Measurements from ENCODE around the gene SDCBP2. TPM values are rescaled to one million over a fixed set of nuclear protein-coding genes. Genes with fewer than 3 reads are reported as not detected.

The SDCBP2 gene
- polyA plus RNA-seq, 1 of the 3 experiments (the other 2 are of a cell fraction): 3.0 TPM

- Histone ChIP-seq H3K4me3 (ENCODE audit: low read depth in 2 of 2, low read length in 1 of 2) (no peak overlapping the region), H3K9me3 (no peaks in the 10 kb centered on the region), H3K4me1 (ENCODE audit: control insufficient read depth in 1 of 2, insufficient read depth in 2 of 2, low read depth in 1 of 2, low read length in 1 of 2) (no peaks in the 10 kb centered on the region), H3K27ac (ENCODE audit: low read depth in 2 of 2, low read length in 1 of 2) (no peak overlapping the region), H3K9me2 (no peaks in the 10 kb centered on the region), H3K36me3 (replicated peaks in 1 of 2; ENCODE audit: control insufficient read depth in 1 of 2, insufficient read depth in 2 of 2, low read length in 1 of 2) (peaks cover 0 to 7% of the 10 kb centered on the region in 2 experiments), H3K27me3 (ENCODE audit: insufficient read depth) (no peaks in the 10 kb centered on the region), H3K4me2 (no peak overlapping the region), H3K9ac (no peak overlapping the region), H4K20me1 (ENCODE audit: insufficient read depth) (no peaks in the 10 kb centered on the region), H3F3A (replicated peaks; ENCODE audit: insufficient read depth) (no peaks in the 10 kb centered on the region), H2AFZ (ENCODE audit: low read depth) (no peak overlapping the region), H3K79me2 (ENCODE audit: insufficient read depth) (no peaks in the 10 kb centered on the region)
- ChIA-PET CTCF (interaction anchor here (2.8 kb wide), 1 partner anchor 130 kb away, joined by 10 read pairs; no protein-coding TSS in a partner anchor), POLR2A (no interaction called here)
- WGBS (ENCODE audit: low lambda C conversion rate): 91% methylated on average over 10 of the region's 10 CpGs
- TF ChIP-seq MXI1 (IDR thresholded peaks at IDR 0.05; ENCODE audit: low read depth, low read length) (no peak), PBX3 (IDR thresholded peaks at IDR 0.05) (no peak), EP300 (IDR thresholded peaks at IDR 0.05; ENCODE audit: borderline replicate concordance in 1 of 2, low read depth in 1 of 2, low read length in 1 of 2) (no peak), IRF3 (IDR thresholded peaks at IDR 0.05; ENCODE audit: low read depth, low read length) (no peak), GABPA (IDR thresholded peaks at IDR 0.05; ENCODE audit: low read depth) (no peak), CHD2 (IDR thresholded peaks at IDR 0.05; ENCODE audit: low read length, partially characterized antibody) (no peak), RAD21 (IDR thresholded peaks at IDR 0.05; ENCODE audit: low read length) (no peak), FOXM1 (IDR thresholded peaks at IDR 0.05; ENCODE audit: low read depth) (no peak), MEF2A (IDR thresholded peaks at IDR 0.05; ENCODE audit: borderline replicate concordance, low read depth) (no peak), GATA2 (CRISPR knock-in tag; IDR thresholded peaks at IDR 0.05) (no peak), RXRA (IDR thresholded peaks at IDR 0.05; ENCODE audit: borderline replicate concordance, low read depth) (no peak), YY1 (IDR thresholded peaks at IDR 0.05; ENCODE audit: low read depth) (no peak), TEAD4 (IDR thresholded peaks at IDR 0.05; ENCODE audit: borderline replicate concordance, insufficient read depth) (no peak), RCOR1 (IDR thresholded peaks at IDR 0.05; ENCODE audit: low read length) (no peak), REST (IDR thresholded peaks at IDR 0.05; ENCODE audit: low read depth, low read length) (no peak), CTCF (IDR thresholded peaks at IDR 0.05) (no peak)
- TF ChIP-seq, protein P1, sequence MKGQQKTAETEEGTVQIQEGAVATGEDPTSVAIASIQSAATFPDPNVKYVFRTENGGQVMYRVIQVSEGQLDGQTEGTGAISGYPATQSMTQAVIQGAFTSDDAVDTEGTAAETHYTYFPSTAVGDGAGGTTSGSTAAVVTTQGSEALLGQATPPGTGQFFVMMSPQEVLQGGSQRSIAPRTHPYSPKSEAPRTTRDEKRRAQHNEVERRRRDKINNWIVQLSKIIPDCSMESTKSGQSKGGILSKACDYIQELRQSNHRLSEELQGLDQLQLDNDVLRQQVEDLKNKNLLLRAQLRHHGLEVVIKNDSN (IDR thresholded peaks at IDR 0.05; ENCODE audit: borderline replicate concordance, low read depth): no peak
- TF ChIP-seq, protein P2, sequence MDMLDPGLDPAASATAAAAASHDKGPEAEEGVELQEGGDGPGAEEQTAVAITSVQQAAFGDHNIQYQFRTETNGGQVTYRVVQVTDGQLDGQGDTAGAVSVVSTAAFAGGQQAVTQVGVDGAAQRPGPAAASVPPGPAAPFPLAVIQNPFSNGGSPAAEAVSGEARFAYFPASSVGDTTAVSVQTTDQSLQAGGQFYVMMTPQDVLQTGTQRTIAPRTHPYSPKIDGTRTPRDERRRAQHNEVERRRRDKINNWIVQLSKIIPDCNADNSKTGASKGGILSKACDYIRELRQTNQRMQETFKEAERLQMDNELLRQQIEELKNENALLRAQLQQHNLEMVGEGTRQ (IDR thresholded peaks at IDR 0.05; ENCODE audit: borderline replicate concordance, low read depth, low read length): no peak
- no peak for DNase-seq
Measured at GRCh38 chr20:1307171-1307570, 21.8 kb downstream of the SDCBP2 start.
